NCI-H2107 treated with DMSO at 0.1 percent for 48 hours (cell line): ENCODE measurements around the gene IQSEC1.
A peak's percentile ranks its signal among the peaks of the same experiment; 100 is the strongest.

ENCODE experiments used
- DNase-seq: peaks from one replicate; lab custom pipeline; 2025; ENCODE audit not compliant: unreplicated experiment; lab: John Stamatoyannopoulos, UW

Gene IQSEC1

DNA sequence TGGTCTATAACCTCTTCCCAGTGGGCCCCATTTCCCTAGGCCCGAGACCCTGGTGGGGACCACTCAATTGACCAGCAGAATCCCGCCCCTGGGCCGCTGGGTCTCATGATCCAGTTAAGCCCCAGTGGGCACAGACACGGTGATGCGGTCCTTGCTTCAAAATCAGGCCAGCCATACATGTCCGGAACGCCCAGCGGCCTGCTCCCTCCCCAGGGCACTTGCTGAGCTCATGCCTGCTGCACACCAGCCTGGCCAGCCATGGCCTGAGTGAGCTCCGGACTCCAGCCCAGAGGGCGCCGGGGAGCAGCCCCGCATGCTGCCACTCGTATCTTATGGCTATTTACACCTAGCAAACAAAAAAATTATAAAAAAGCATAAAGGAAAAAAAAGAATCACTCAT lies 34.4 kb upstream of the IQSEC1 start:
- DNase-seq, result no peak

- DNase-seq, result no peak
These were observed 33.2 kb upstream of the IQSEC1 start for GRCh38 chr3:13106308-13107001.

- DNase-seq, result no peak
These were observed 32.6 kb upstream of the IQSEC1 start for GRCh38 chr3:13105896-13106250.

DNA sequence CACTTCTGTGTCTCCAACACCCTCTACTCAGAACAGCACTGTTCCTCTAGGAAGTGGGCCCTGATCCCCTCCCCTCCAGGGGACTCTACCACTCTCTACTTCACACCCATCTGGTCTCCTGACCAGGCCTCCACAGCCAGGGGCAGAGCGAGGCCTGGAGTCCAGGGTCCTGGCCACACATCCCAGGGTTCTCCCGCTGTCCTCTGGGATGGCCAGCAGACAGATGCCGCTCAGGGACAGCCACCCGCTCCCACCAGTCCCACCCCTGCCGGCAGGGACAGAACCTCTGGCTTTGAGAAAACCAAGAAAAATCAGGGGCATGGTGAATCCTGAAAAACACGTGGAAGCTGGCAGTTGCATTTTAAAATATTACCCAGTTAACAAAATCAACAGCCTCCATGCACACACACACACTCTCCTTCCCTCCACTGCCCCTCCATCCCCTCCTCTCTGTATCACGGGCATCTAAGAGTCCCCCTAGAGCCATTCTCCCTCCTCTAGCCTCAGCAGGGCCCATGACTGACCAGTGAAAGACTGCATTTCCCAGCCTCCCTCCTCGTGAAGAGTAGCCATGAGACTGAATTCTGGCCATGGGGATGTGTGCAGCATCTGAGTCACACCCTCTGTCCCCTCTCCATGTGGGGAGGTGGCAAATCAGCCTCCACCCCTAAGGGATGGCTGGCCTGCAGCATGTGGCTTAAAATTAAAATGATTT lies 32.1 kb upstream of the IQSEC1 start:
- DNase-seq, result no peak

DNA sequence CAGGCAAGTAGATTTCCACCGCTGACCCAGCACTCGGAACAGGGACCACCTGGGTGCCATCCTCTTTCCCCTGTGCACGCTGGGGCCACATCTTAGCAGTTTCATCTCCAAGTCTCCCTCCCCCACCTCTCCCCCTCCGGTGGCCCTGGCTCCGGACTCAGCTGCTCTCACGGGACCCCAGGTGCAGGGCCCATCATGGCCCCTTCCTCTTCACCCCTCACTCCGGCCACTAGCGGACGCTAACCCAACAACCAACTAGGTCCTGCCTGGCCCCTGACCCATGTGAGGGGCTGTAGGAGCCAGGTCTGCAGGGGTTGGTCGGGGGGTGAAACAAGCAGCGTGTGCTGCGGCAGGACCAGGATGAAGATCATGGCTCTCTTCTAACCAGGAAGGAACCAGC lies 31.3 kb upstream of the IQSEC1 start:
- no peak for DNase-seq

GRCh38 chr3:13103416-13104058 lies 30.3 kb upstream of the IQSEC1 start:
- DNase-seq, result no peak

GRCh38 chr3:13102386-13103345 lies 29.4 kb upstream of the IQSEC1 start:
- DNase-seq, result no peak

DNA sequence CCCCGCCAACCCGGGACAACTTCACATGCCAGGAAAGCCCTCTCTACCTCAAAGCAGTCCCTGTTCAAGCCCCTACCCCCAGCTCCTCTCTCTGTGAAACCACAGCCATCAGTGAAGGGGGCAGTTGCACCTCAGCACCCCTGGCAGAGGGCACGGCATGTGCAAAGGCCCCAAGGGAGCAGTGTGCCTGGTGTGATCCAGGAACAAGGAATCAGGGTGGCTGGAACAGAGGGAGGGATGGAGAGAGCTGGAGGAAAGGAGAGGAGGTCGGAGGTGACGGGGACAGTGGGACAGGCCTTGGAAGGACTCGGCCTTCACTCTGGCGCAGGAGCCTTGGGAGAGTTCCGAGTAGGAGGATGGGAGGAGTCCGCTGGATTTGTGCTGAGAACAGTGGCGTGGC lies 26.5 kb upstream of the IQSEC1 start:
- DNase-seq, result no peak

DNA sequence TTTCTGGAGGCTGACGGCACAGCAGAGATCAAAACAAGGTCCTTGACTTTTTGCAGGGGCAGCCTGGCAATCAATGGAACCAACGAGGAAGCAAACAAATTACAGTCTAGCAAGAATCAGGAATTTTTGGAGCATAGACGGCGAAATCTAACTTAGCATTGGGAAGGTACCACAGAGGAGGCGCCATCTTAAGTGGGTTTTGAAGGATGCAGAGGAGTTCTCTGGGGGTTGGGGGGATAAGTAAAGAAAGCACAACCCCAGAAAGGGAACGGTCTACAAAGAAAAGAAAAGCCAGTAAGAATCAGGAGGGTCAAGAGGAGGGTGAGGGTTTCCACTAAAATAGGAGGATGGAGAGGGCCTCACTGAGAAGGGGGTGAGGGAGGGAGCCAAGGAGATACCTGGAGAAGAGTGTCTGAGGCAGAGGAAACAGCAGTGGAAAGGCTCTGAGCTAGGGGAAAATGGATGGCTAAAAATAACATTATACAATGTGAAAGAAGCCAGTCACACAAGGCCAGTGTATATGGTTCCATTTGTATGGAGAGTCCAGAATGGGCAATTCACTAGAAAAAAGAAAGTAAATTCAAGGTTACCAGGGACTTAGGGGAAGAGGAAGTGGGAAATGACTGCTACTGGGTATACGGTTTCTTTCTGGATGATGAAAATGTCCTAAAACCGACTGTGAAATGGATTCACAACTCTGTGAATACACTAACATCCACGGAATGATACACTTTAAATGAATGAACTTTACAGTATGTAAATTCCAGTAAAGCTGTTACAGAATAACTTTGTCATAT lies 25.2 kb upstream of the IQSEC1 start:
- no peak for DNase-seq

DNA sequence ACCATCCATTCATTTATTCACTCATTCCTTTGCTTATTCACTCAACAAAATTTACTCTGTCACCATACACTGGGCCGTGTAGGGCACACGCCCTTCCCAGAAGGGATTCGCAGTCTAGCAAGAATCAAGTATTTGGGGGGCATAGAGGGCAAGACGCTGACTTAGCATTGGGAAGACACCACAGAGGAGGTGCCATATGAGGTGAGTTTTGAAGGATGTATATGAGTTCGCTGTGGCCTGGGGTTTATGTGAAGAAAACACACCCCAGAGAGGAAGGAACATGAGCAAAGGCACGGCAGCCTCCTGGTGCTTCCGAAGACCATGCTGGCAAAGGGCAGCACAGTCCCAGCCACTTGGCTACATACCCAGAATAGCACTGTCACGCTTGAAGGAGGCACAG lies 23.1 kb upstream of the IQSEC1 start:
- no peak for DNase-seq

GRCh38 chr3:13095408-13095937 lies 22.2 kb upstream of the IQSEC1 start:
- DNase-seq, result no peak

DNA sequence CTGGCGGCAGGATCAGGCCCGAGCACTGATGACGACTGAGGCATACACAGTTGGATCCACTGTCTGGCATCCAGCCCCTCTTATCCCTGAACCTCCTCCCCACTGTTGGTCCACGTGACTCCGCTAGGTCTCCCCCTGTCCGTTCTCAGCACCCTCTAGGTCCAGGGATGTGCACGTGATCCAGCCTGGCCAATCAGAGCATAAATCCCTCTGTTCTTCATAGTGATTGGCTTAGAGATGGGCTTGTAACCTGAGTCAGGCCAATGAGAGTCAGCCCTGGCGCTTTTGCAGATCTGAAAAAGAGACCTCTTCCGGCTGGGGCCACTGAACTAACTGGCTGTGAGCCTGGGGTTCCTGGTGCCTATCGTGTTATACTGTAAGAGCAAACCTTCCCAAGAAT lies 20.5 kb upstream of the IQSEC1 start:
- no peak for DNase-seq

DNA sequence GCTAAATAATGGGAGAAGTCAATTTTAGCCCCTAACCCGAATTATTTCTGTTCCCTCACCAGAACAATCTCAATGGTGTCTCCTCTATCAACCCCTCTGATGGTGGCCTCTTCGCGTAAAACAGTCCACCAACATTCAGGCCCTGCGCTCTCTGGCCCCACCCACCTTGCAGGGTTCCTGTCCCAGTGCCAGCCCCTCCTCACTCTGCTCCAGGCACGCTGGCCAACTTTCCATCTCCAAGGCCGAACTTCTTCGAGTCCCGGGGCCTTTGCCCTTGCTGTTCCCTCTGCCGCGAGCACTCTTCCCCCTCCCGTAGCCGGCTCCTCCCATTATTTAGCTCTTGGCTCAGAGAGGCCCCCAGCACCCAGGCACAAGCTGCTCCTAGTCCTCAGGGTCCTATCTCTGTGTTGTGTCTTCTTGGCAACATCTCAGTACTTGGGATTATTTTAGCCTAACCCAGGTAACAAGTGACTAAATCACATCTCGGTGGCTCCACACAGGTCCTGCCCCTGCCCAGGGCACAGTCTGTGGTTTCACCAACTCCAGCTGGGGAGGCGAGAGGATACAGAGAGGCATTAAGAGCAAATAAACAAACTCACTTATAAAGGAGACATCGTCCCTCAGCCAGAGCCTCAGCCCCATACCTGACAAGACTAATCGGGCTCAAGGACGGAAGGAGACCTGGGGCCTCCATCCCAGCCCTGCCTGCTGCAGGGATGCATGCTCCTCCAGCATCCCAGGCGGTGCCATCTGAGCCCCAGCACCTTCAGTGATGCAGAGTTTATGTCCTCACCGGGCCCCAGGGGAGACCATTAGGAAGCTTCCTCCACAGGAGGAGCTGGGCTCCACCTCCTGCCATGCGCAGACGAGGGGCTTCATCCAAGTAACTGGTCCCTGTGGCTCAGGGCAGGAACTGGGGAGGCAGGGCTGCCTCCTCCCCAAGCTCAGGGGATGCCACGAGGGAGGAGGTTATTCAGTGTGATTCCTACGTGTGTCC lies 19.7 kb upstream of the IQSEC1 start:
- DNase-seq, result no peak

DNA sequence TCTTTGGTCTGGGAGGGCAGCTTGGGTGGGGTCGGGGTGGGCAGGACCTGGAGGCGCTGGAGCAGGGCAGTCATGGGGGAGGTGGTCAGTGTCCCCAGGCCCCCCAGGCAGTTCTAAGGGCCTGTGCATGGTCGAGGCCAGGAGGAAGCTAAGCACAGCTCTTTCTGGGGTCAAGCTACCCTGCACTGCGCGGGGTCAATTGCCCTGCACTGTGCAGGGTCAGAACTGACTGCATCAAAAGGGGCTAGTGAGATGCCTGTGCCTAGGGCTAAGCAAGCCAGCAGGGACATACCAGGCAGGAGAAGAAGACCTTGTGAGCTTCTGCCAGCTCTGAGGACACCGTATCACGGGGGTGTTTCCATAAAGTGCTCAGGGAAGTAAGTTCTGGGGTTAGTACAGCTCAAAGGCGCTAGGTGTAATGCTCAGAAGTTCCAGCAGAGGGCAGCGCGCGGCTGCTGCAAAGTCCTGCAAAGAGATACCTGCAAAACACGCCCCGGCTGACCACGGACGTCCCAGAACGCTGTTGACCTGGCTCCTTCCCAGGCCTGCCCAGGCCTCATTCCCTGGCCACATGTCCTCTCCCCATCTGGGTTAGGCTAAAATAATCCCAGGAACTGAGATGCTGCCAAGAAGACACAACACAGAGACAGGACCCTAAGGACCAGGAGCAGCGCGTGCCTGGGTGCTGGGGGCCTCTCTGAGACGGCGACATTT lies 18.8 kb upstream of the IQSEC1 start:
- DNase-seq, result peak; percentile 46

DNA sequence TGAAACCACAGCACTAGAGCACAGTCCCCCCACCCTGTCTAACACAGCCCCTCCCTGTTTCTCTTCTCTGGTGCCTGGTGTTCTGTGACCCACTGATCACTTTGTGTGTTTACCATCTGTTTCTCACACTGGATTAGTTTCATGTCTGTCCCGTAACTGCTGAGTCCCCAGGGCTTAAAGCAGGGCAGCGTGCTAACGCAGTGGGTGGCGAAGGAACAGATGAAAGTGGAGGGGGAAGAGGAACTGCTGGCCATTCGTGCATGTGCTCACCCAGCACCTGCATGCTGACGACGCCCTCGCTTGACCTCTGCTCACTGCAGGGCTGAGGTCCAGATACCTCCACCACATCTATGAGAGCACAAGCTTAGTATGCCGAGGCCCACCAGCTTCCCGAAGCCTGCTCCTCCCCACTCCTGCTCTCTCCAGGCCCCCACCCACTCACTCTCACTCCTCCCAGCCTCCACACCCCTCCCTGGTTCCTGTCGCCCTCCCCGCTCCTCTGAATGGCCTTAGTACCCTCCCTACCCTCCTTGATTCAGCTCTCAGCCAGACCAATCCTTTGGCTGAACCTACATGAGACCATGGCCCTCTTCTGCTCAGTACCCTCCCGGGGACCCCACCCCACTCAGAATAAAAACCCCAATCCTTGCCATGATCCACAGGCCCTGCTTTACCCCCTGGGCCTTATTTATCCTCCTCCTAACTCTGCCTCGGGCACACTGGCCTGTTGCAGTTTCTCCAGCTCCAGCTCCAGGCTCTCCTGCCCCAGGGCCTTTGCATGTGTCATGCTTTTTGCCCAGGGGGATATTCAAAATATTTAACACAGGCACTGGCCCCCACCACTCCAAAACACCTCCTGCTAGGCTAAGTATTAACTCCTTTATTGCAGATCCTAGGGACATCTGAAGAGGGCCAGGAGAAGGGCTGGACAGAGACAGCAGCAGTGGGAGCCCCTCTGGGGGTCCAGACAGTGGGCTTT lies 15.1 kb upstream of the IQSEC1 start:
- peak; percentile 4 for DNase-seq

GRCh38 chr3:13087320-13087990 lies 14.2 kb upstream of the IQSEC1 start:
- DNase-seq, result no peak

DNA sequence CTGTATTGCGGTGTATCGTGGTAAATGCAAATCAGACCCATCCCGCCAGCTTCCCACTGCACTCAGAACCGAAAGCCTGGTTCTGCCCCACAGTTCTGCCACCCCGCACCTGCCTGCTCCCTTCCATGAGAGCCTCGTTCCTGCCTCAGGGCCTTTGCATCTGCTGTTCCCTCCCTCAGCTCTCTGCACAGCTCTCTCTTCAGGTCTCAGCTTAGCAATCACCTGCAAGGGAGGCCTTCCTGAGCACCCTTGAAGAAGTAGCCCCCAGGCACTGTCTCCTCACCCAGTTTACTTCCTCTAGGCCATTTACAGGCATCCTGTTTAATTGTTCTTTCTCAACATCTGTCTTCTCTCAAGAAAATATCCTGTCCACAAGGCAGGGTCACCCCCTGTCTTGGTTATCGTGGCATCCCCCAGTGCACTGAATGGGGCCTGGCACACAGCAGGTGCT lies 13.3 kb upstream of the IQSEC1 start:
- DNase-seq, result no peak
